ENCODE measurements around the gene LCE1A. TPM values are rescaled to one million over a fixed set of nuclear protein-coding genes. Genes with fewer than 3 reads are reported as not detected.

LCE1A gene
- polyA plus RNA-seq, 1 of the 3 experiments (the other 2 are of a cell fraction): not detected

DNA sequence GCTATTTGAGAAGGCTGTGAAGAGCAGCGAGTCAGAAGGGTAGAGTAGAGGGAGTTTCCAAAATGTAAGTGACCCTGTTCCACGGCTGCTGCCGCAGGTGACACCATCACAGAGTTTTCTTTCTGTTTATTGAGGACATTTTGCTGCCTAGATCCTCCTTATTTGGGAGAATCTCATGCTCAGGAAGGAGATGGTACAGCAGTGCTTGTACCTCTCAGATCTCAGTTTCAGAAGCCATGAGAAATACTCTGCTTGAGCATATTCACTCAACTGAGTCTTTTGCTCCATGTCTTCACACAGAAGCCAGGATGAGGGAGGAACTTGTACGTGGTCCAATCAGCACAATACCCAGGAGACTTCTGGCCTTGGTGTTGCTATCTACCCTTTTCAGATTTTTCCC, 34.1 kb downstream of the LCE1A start (continued):
- TF ChIP-seq TAF1 (IDR thresholded peaks at IDR 0.05; ENCODE audit: borderline replicate concordance, low read depth, low read length) (no peak), EP300 (IDR thresholded peaks at IDR 0.05; ENCODE audit: borderline replicate concordance in 1 of 2, low read depth in 1 of 2, low read length in 1 of 2) (no peak), YY1 (IDR thresholded peaks at IDR 0.05; ENCODE audit: low read depth) (no peak), SMC3 (IDR thresholded peaks at IDR 0.05; ENCODE audit: low read depth, low read length) (no peak), FOXM1 (IDR thresholded peaks at IDR 0.05; ENCODE audit: low read depth) (no peak)

DNA sequence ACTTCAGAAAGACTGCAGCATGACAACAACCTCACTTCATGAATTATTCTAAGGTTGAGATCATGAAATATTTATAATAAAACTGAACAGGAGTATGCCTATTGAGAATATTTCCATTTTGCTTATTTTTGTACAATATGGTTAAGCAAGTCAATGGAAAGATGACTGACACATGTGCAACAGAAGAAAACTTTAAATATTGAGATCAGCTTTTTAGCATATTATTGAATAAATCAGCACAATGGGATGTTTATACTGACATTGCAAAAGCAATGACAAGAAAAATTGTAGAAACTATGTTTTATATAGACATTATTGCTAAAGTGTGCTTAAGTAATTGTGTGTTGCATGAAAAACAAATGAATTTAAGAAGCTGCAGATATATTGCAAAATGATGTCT, 37.2 kb downstream of the LCE1A start:
- CTCF ChIA-PET: no interaction called here
- H3K4me2 ChIP-seq: no peak overlapping the region
- TF ChIP-seq RAD21 (IDR thresholded peaks at IDR 0.05; ENCODE audit: low read length) (no peak), EP300 (IDR thresholded peaks at IDR 0.05; ENCODE audit: borderline replicate concordance in 1 of 2, low read depth in 1 of 2, low read length in 1 of 2) (no peak), GATA2 (CRISPR knock-in tag; IDR thresholded peaks at IDR 0.05) (no peak), ELF1 (IDR thresholded peaks at IDR 0.05) (no peak), FOXM1 (IDR thresholded peaks at IDR 0.05; ENCODE audit: low read depth) (no peak), TCF12 (IDR thresholded peaks at IDR 0.05) (no peak), YY1 (IDR thresholded peaks at IDR 0.05; ENCODE audit: low read depth) (no peak), NRF1 (IDR thresholded peaks at IDR 0.05; ENCODE audit: low read depth, low read length) (no peak), RCOR1 (IDR thresholded peaks at IDR 0.05; ENCODE audit: low read length) (no peak), FOXJ3 (CRISPR knock-in tag; IDR thresholded peaks at IDR 0.05) (no peak), MEF2A (IDR thresholded peaks at IDR 0.05; ENCODE audit: borderline replicate concordance, low read depth) (no peak), EZH2phosphoT487 (IDR thresholded peaks at IDR 0.05; ENCODE audit: borderline replicate concordance, low read depth) (no peak), FOSL2 (IDR thresholded peaks at IDR 0.05; ENCODE audit: borderline replicate concordance, low read depth) (no peak), JUND (IDR thresholded peaks at IDR 0.05) (no peak), TAF1 (IDR thresholded peaks at IDR 0.05; ENCODE audit: borderline replicate concordance, low read depth, low read length) (no peak), POLR2AphosphoS5 (IDR thresholded peaks at IDR 0.05; ENCODE audit: low read depth, low read length) (no peak)
- TF ChIP-seq, protein P1, sequence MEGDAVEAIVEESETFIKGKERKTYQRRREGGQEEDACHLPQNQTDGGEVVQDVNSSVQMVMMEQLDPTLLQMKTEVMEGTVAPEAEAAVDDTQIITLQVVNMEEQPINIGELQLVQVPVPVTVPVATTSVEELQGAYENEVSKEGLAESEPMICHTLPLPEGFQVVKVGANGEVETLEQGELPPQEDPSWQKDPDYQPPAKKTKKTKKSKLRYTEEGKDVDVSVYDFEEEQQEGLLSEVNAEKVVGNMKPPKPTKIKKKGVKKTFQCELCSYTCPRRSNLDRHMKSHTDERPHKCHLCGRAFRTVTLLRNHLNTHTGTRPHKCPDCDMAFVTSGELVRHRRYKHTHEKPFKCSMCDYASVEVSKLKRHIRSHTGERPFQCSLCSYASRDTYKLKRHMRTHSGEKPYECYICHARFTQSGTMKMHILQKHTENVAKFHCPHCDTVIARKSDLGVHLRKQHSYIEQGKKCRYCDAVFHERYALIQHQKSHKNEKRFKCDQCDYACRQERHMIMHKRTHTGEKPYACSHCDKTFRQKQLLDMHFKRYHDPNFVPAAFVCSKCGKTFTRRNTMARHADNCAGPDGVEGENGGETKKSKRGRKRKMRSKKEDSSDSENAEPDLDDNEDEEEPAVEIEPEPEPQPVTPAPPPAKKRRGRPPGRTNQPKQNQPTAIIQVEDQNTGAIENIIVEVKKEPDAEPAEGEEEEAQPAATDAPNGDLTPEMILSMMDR (IDR thresholded peaks at IDR 0.05): no peak
- TF ChIP-seq, protein P2, sequence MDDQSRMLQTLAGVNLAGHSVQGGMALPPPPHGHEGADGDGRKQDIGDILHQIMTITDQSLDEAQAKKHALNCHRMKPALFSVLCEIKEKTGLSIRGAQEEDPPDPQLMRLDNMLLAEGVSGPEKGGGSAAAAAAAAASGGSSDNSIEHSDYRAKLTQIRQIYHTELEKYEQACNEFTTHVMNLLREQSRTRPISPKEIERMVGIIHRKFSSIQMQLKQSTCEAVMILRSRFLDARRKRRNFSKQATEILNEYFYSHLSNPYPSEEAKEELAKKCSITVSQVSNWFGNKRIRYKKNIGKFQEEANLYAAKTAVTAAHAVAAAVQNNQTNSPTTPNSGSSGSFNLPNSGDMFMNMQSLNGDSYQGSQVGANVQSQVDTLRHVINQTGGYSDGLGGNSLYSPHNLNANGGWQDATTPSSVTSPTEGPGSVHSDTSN (IDR thresholded peaks at IDR 0.05): no peak
- TF ChIP-seq, protein P3, sequence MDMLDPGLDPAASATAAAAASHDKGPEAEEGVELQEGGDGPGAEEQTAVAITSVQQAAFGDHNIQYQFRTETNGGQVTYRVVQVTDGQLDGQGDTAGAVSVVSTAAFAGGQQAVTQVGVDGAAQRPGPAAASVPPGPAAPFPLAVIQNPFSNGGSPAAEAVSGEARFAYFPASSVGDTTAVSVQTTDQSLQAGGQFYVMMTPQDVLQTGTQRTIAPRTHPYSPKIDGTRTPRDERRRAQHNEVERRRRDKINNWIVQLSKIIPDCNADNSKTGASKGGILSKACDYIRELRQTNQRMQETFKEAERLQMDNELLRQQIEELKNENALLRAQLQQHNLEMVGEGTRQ (IDR thresholded peaks at IDR 0.05; ENCODE audit: borderline replicate concordance, low read depth, low read length): no peak
- H3K27ac ChIP-seq (ENCODE audit: low read depth in 2 of 2, low read length in 1 of 2): no peak overlapping the region
- H3K4me3 ChIP-seq (ENCODE audit: low read depth in 2 of 2, low read length in 1 of 2): no peak overlapping the region
- H3K9me2 ChIP-seq: no peaks in the 10 kb centered on the region
- no peak overlapping the region for H3K9ac ChIP-seq
- no peaks in the 10 kb centered on the region for H3K79me2 ChIP-seq (ENCODE audit: insufficient read depth)
- no peaks in the 10 kb centered on the region for H3K4me1 ChIP-seq (ENCODE audit: control insufficient read depth in 1 of 2, insufficient read depth in 2 of 2, low read depth in 1 of 2, low read length in 1 of 2)
- H2AFZ ChIP-seq (ENCODE audit: low read depth): no peak overlapping the region
- DNase-seq: no peak
- H4K20me1 ChIP-seq (ENCODE audit: insufficient read depth): no peaks in the 10 kb centered on the region
- no peaks in the 10 kb centered on the region for H3K36me3 ChIP-seq (replicated peaks in 1 of 2; ENCODE audit: control insufficient read depth in 1 of 2, insufficient read depth in 2 of 2, low read length in 1 of 2)
- POLR2A ChIA-PET: no interaction called here
- H3K9me3 ChIP-seq: no peaks in the 10 kb centered on the region
- no peaks in the 10 kb centered on the region; the same call in 1 of the 2 replicates for H3K27me3 ChIP-seq (ENCODE audit: insufficient read depth)
- H3F3A ChIP-seq (replicated peaks; ENCODE audit: insufficient read depth): no peaks in the 10 kb centered on the region
